Neuronal stem cell (in vitro differentiated cells): ENCODE results near the gene COL20A1.

Experiments
- DNase-seq: peaks from one replicate; pipeline ENCODE4 v3.0.0-alpha.2; 2013; ENCODE audit warnings: low spot score
- H2AFZ ChIP-seq: one replicate; pipeline ENCODE4 v1.6.1; 2013; ENCODE audit warnings: mild to moderate bottlenecking, low read length, inconsistent platforms
- H2AK5ac ChIP-seq: 2 replicates; pipeline ENCODE4 v1.6.1; 2013; ENCODE audit warnings: low read depth, mild to moderate bottlenecking, inconsistent platforms, low read length, moderate library complexity, mixed read lengths
- H2BK120ac ChIP-seq: 2 replicates; pipeline ENCODE4 v1.6.1; 2013; ENCODE audit warnings: low read depth, mild to moderate bottlenecking, inconsistent platforms, low read length, moderate library complexity, mixed read lengths
- H2BK12ac ChIP-seq: one replicate; pipeline ENCODE4 v1.6.1; 2013; ENCODE audit warnings: low read length, inconsistent platforms
- H2BK15ac ChIP-seq: 2 replicates; pipeline ENCODE4 v1.6.1; 2013; ENCODE audit warnings: mild to moderate bottlenecking, low read length, inconsistent platforms, mixed read lengths
- H2BK5ac ChIP-seq: one replicate; pipeline ENCODE4 v1.6.1; 2013; ENCODE audit warnings: inconsistent platforms, mild to moderate bottlenecking, low read length, moderate library complexity
- H3K14ac ChIP-seq: one replicate; pipeline ENCODE4 v1.6.1; 2013; ENCODE audit warnings: low read length, inconsistent platforms
- H3K18ac ChIP-seq: 2 replicates; pipeline ENCODE4 v1.6.1; 2013; ENCODE audit warnings: low read length, inconsistent platforms
- H3K23ac ChIP-seq: 2 replicates; pipeline ENCODE4 v1.6.1; 2013; ENCODE audit warnings: low read depth, mild to moderate bottlenecking, mixed read lengths, low read length, inconsistent platforms; ENCODE audit not compliant: poor library complexity
- H3K27ac ChIP-seq: replicated peaks from 3 replicates; pipeline ENCODE4 v1.5.1; 2013; ENCODE audit warnings: low read length, inconsistent platforms
- H3K27me3 ChIP-seq, 3 experiments: 2 replicates each; pipeline ENCODE4 v1.6.1; 2013; ENCODE audit warnings: low read length in 3 of 3, mild to moderate bottlenecking in 2 of 3, inconsistent platforms in 1 of 3, low read depth in 1 of 3, mixed read lengths in 1 of 3, moderate library complexity in 1 of 3; ENCODE audit not compliant: control insufficient read depth in 3 of 3, insufficient read depth in 3 of 3
- H3K36me3 ChIP-seq, 2 donors: replicated peaks in 1 of 2; 2 replicates each; pipeline ENCODE4 v1.6.1; 2013; ENCODE audit warnings: low read length in 2 of 2; ENCODE audit not compliant: control insufficient read depth in 2 of 2, insufficient read depth in 2 of 2
- H3K4ac ChIP-seq: 2 replicates; pipeline ENCODE4 v1.6.1; 2013; ENCODE audit warnings: inconsistent platforms, mild to moderate bottlenecking, low read length, moderate library complexity
- H3K4me1 ChIP-seq, 2 donors: 1 replicate in 1 of 2; 2 replicates in 1 of 2; pipeline ENCODE4 v1.6.1; 2013; ENCODE audit warnings: low read length in 2 of 2, low read depth in 1 of 2; ENCODE audit not compliant: control insufficient read depth in 2 of 2, insufficient read depth in 1 of 2
- H3K4me2 ChIP-seq: one replicate; pipeline ENCODE4 v1.6.1; 2013; ENCODE audit warnings: mild to moderate bottlenecking, low read length, inconsistent platforms; ENCODE audit not compliant: insufficient read depth, poor library complexity, severe bottlenecking
- H3K4me3 ChIP-seq, 2 donors: 2 replicates each; pipeline ENCODE4 v1.5.1; 2013; ENCODE audit warnings: low read length in 2 of 2, mild to moderate bottlenecking in 2 of 2, inconsistent platforms in 1 of 2, moderate library complexity in 1 of 2
- H3K79me1 ChIP-seq: one replicate; pipeline ENCODE4 v1.6.1; 2013; ENCODE audit warnings: low read depth, mild to moderate bottlenecking, inconsistent platforms, low read length, moderate library complexity
- H3K9ac ChIP-seq: one replicate; pipeline ENCODE4 v1.6.1; 2013; ENCODE audit warnings: mild to moderate bottlenecking, low read depth, low read length, inconsistent platforms; ENCODE audit not compliant: poor library complexity
- H3K9me3 ChIP-seq, 2 donors: replicated peaks in 1 of 2; 2 replicates each; pipeline versions ENCODE3 to v1.6.1; 2013; ENCODE audit warnings: low read length in 2 of 2, mild to moderate bottlenecking in 2 of 2, inconsistent platforms in 1 of 2, low read depth in 1 of 2, mixed read lengths in 1 of 2, moderate library complexity in 1 of 2; ENCODE audit not compliant: control insufficient read depth in 2 of 2, insufficient read depth in 1 of 2
- H4K8ac ChIP-seq: one replicate; pipeline ENCODE4 v1.6.1; 2013; ENCODE audit warnings: low read depth, mild to moderate bottlenecking, inconsistent platforms, low read length, moderate library complexity
- H4K91ac ChIP-seq: one replicate; pipeline ENCODE4 v1.6.1; 2013; ENCODE audit warnings: low read length, low read depth, mild to moderate bottlenecking, inconsistent platforms; ENCODE audit not compliant: poor library complexity
- WGBS, 2 donors: extraction: QIAGEN DNeasy Blood & Tissue Kit; methylation state at CpG; one replicate each; pipeline ENCODE4 v1.1.7; 2013; ENCODE audit warnings: missing lambda C conversion rate in 2 of 2, mixed read lengths in 1 of 2; ENCODE audit not compliant: insufficient read length in 2 of 2, insufficient replicate concordance in 1 of 2; ENCODE audit errors: extremely low coverage in 2 of 2; 5-methylcytosine and 5-hydroxymethylcytosine counted together

COL20A1 gene

DNA sequence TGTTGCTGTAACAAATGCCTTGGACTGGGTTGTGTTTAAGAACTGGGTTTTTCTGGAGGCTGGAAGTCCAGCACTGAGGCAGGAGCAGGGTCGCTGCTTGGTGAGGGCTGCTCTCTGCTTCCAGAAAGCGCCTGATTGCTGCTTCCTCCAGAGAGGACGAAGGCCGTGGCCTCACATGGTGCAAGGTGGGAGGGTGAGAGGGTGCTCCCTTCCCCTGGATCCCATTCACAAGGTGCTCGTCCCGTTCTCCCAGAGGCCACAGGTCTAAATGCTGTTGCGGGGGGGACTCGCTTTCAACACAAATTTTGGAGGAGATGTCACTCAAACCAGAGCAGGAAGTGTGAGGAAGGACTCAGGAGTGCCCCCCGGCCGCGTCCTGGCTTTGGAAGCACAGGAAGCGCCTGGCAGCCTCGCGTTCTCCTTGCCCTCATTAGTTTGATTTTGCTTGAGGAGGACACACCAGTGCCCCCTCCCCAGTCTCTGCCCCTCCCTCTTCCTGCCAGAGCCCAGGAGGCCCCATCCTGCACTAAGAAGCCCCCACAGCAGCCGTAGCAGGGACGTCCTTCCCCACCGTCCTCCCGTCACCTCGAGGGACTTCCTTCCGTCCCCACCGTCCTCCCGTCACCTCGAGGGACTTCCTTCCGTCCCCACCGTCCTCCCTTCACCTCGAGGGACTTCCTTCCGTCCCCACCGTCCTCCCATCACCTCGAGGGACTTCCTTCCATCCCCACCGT lies 31.0 kb upstream of the COL20A1 start:
- H3K4me1 ChIP-seq: peaks cover 17 to 49% of the 10 kb centered on the region in 2 donors
- H3K79me1 ChIP-seq: no peaks in the 10 kb centered on the region
- peak overlapping the region; percentile 94 for H2BK120ac ChIP-seq
- no peaks in the 10 kb centered on the region for H3K27me3 ChIP-seq
- H3K9me3 ChIP-seq: peaks cover 0 to 13% of the 10 kb centered on the region in 2 donors
- peak overlapping the region; percentile 72 for H4K8ac ChIP-seq
- no peak overlapping the region for H4K91ac ChIP-seq
- peak overlapping the region; percentile 75 for H2BK12ac ChIP-seq
- no CpG with 5 or more reads among the region's 30 CpGs for WGBS, 2 donors
- H3K4me3 ChIP-seq: peak overlapping the region in 1 of 2 donors; percentile 30
- peak overlapping the region; percentile 60 for H3K9ac ChIP-seq
- peak overlapping the region; percentile 97 for H2BK15ac ChIP-seq
- peaks cover 0 to 1% of the 10 kb centered on the region in 2 donors for H3K36me3 ChIP-seq
- H2AFZ ChIP-seq: peak overlapping the region; percentile 90
- no peak overlapping the region for H3K23ac ChIP-seq
- no peak overlapping the region for H3K4ac ChIP-seq
- peak overlapping the region; percentile 90 for H2AK5ac ChIP-seq
- H3K27ac ChIP-seq: peak overlapping the region; percentile 52
- peak overlapping the region; percentile 96 for H3K18ac ChIP-seq
- H2BK5ac ChIP-seq: peak overlapping the region; percentile 89
- no peak overlapping the region for H3K4me2 ChIP-seq
- peak overlapping the region; percentile 97 for H3K14ac ChIP-seq
- DNase-seq: no peak

DNA sequence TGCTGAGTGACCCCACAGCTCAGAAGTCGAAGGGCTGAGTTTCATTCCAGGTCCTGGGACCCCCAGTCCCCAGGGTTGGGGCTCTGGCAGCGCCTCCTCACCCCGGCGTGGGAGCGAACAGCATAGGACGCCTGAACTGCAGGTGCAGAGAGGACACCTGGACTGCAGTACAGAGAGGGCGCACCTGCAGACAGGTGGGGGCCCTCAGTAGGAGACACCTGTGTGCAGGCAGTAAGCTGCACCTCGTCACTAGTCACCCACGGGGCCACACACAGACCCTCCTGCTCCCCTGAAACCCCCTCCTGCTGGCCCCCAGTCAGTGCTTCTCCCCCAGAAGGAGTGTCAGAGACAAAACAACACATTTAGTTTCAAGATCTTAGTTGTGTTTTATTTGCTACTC lies 30.1 kb upstream of the COL20A1 start:
- Histone ChIP-seq H3K79me1 (no peaks in the 10 kb centered on the region), H3K9ac (peak overlapping the region; percentile 44), H2BK5ac (no peak overlapping the region), H3K9me3 (peaks cover 0 to 4% of the 10 kb centered on the region in 2 donors), H3K4me1 (peaks cover 17 to 49% of the 10 kb centered on the region in 2 donors), H3K4me3 (no peak overlapping the region), H3K4ac (no peak overlapping the region), H4K91ac (peak overlapping the region; percentile 30), H3K23ac (no peak overlapping the region), H3K18ac (peak overlapping the region; percentile 75), H3K36me3 (no peaks in the 10 kb centered on the region), H3K14ac (peak overlapping the region; percentile 56), H2AFZ (no peak overlapping the region), H3K4me2 (no peak overlapping the region), H2BK12ac (no peak overlapping the region), H3K27me3 (no peaks in the 10 kb centered on the region), H2AK5ac (peak overlapping the region; percentile 89), H2BK15ac (no peak overlapping the region), H4K8ac (no peak overlapping the region), H2BK120ac (no peak overlapping the region), H3K27ac (no peak overlapping the region)
- no CpG with 5 or more reads among the region's 9 CpGs for WGBS, 2 donors
- no peak for DNase-seq

DNA sequence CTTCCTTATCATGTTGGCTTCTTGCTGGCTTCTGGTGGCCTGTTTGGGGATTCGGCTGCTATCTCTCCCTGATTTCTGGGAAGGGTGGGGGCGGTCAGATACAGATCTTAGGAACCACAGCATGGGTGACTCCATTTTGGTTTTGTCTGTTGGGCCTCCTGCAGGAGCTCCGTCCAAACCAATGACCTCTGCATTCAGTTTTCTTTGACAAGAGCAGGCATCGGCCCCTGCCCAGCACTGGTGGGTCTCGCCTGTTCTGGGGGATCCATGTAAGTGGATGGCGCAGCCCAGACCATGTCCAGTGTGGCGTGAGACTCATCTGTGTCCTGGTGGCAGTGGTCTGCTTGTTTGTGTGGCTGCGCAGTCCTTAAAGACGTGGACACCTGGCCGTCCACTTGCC lies 29.0 kb upstream of the COL20A1 start:
- WGBS, 2 donors: no CpG with 5 or more reads among the region's 10 CpGs
- DNase-seq: no peak

DNA sequence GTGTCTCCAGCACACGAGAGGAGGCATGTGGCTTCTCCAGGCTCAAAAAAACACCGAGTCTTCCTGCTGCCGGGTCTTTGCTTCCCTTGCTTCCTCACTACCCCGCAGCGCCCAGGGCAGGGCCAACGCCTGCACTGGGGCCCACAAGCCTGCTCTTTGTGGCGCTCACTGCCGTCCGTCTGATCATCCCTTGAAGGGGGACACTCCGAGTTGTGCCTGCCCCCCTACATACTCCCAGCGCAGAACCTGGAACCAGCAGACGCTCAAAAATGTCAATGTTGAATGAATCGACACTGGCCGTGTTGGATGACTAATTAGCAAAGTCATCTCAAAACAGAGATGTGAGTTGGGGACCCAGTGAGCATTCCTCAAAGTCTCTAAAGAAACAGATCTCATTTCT lies 28.5 kb upstream of the COL20A1 start:
- Histone ChIP-seq H4K91ac (no peak overlapping the region), H2AFZ (peak overlapping the region; percentile 76), H2BK5ac (peak overlapping the region; percentile 91), H3K18ac (peak overlapping the region; percentile 84), H2BK120ac (no peak overlapping the region), H3K4me3 (no peak overlapping the region), H3K4me2 (no peak overlapping the region), H3K36me3 (no peaks in the 10 kb centered on the region), H3K9ac (no peak overlapping the region), H3K4ac (no peak overlapping the region), H3K27ac (no peak overlapping the region), H3K27me3 (no peaks in the 10 kb centered on the region), H4K8ac (no peak overlapping the region), H2BK15ac (peak overlapping the region; percentile 83), H3K14ac (no peak overlapping the region), H3K79me1 (no peaks in the 10 kb centered on the region), H3K23ac (peak overlapping the region; percentile 80), H3K4me1 (peaks cover 17 to 62% of the 10 kb centered on the region in 2 donors), H2BK12ac (no peak overlapping the region), H2AK5ac (peak overlapping the region; percentile 53), H3K9me3 (no peaks in the 10 kb centered on the region)
- WGBS, 2 donors: no CpG with 5 or more reads among the region's 14 CpGs
- DNase-seq: no peak

More for the DNA sequence above, 29.0 kb upstream of the COL20A1 start:
- H3K79me1 ChIP-seq: no peaks in the 10 kb centered on the region
- H3K18ac ChIP-seq: peak overlapping the region; percentile 84
- no peaks in the 10 kb centered on the region for H3K27me3 ChIP-seq
- no peak overlapping the region for H3K4me2 ChIP-seq
- no peaks in the 10 kb centered on the region for H3K36me3 ChIP-seq
- peak overlapping the region; percentile 53 for H2AK5ac ChIP-seq
- H3K23ac ChIP-seq: peak overlapping the region; percentile 80
- peak overlapping the region; percentile 76 for H2AFZ ChIP-seq
- peaks cover 17 to 58% of the 10 kb centered on the region in 2 donors for H3K4me1 ChIP-seq
- no peak overlapping the region for H2BK12ac ChIP-seq
- H3K27ac ChIP-seq: no peak overlapping the region
- H2BK5ac ChIP-seq: peak overlapping the region; percentile 91
- no peak overlapping the region for H3K4ac ChIP-seq
- H2BK120ac ChIP-seq: no peak overlapping the region
- H4K91ac ChIP-seq: no peak overlapping the region
- H3K4me3 ChIP-seq: no peak overlapping the region
- no peak overlapping the region for H3K14ac ChIP-seq
- H4K8ac ChIP-seq: no peak overlapping the region
- no peak overlapping the region for H3K9ac ChIP-seq
- no peaks in the 10 kb centered on the region for H3K9me3 ChIP-seq
- peak overlapping the region; percentile 83 for H2BK15ac ChIP-seq
